K562 (cell line): Measurements from ENCODE around the gene RSBN1L. TPM values are rescaled to one million over a fixed set of nuclear protein-coding genes. Genes with fewer than 3 reads are reported as not detected.

Experiments used
- ATAC-seq: fragments of 200-7000 bp; cut with Tn5 transposase; 3 replicates; pipeline ENCODE4 v1.9.1; 2020; ENCODE audit warnings: moderate library complexity
- BruUV-seq: library from RNA; stranded (reverse); fragments of 400-500 nt; replicated peaks from 2 replicates; lab custom pipeline; 2021; lab: Mats Ljungman, UMichigan
- CTCF ChIA-PET: fragments of 300-600 bp; formaldehyde crosslinking; extraction: SDS; loops from one replicate; lab custom pipeline; 2021; ENCODE audit warnings: low intra/inter-chr PET ratio; lab: Yijun Ruan, JAX
- POLR2A ChIA-PET: fragments of 300-600, 350-650 bp; sonication (Branson Sonifier 250); formaldehyde crosslinking; extraction: SDS; loops from one replicate; lab custom pipeline; 2021; ENCODE audit warnings: antibody characterized with exemption, inconsistent platforms; lab: Yijun Ruan, JAX
- DNase-seq, 4 experiments: peaks; one replicate each; pipeline versions ENCODE4 v3.0.0 to v3.0.0-alpha.2; 2011 to 2018; ENCODE audit warnings: low spot score in 3 of 4, mixed read lengths in 3 of 4; ENCODE audit errors: extremely low read depth in 1 of 4
- FAIRE-seq: peaks from 2 replicates; lab custom pipeline; 2011; peaks lifted over from hg19 to GRCh38; lab: Jason Lieb, UNC
- H2AFZ ChIP-seq: 2 replicates; pipeline ENCODE4 v1.6.0; 2011; ENCODE audit warnings: low read depth, low read length, control low read depth, inconsistent platforms
- H3K27ac ChIP-seq: fragments of 200-600 bp; 3 replicates; pipeline ENCODE4 v1.8.0; 2011; ENCODE audit warnings: low read depth, mild to moderate bottlenecking, control low read depth, inconsistent platforms, low read length, moderate library complexity, mixed read lengths; ENCODE audit errors: extremely low read depth
- H3K27me3 ChIP-seq, 2 experiments: fragments of 300-600 bp in 1 of 2; 2 replicates in 1 of 2; 3 replicates in 1 of 2; pipeline versions ENCODE4 v1.6.0 to v1.8.0; 2011; ENCODE audit warnings: inconsistent platforms in 2 of 2, low read length in 2 of 2, mild to moderate bottlenecking in 1 of 2, mixed read lengths in 1 of 2, moderate library complexity in 1 of 2; ENCODE audit not compliant: control insufficient read depth in 2 of 2, insufficient read depth in 2 of 2
- H3K36me3 ChIP-seq: fragments of 300-600 bp; 3 replicates; pipeline ENCODE4 v1.8.0; 2011; ENCODE audit warnings: mild to moderate bottlenecking, low read length, inconsistent platforms; ENCODE audit not compliant: control insufficient read depth, insufficient read depth
- H3K4me1 ChIP-seq, 2 experiments: fragments of 200-600 bp in 1 of 2; replicated peaks in 1 of 2; 2 replicates in 1 of 2; 3 replicates in 1 of 2; pipeline versions ENCODE4 v1.5.1 to v1.8.0; 2011; ENCODE audit warnings: inconsistent platforms in 2 of 2, low read length in 2 of 2, mild to moderate bottlenecking in 1 of 2, mixed read lengths in 1 of 2, moderate library complexity in 1 of 2; ENCODE audit not compliant: control insufficient read depth in 2 of 2, insufficient read depth in 2 of 2
- H3K4me2 ChIP-seq: 2 replicates; pipeline ENCODE4 v1.6.1; 2011; ENCODE audit warnings: low read length, control low read depth, inconsistent platforms, mixed read lengths; ENCODE audit not compliant: insufficient read depth
- H3K4me3 ChIP-seq: fragments of 200-600 bp; sonication (generic), shearing (Covaris generic); 2 replicates; pipeline ENCODE4 v1.5.1; 2016; ENCODE audit warnings: control low read depth, inconsistent platforms
- H3K79me2 ChIP-seq: fragments of 200-600 bp; 3 replicates; pipeline ENCODE4 v1.8.0; 2011; ENCODE audit warnings: low read length, inconsistent platforms; ENCODE audit not compliant: control insufficient read depth, insufficient read depth
- H3K9ac ChIP-seq, 2 experiments: 2 replicates each; pipeline versions ENCODE4 v1.6.0 to v1.6.1; 2011; ENCODE audit warnings: low read depth in 2 of 2, low read length in 2 of 2, control low read depth in 1 of 2, inconsistent platforms in 1 of 2, mild to moderate bottlenecking in 1 of 2, mixed read lengths in 1 of 2; ENCODE audit not compliant: insufficient read depth in 1 of 2
- H3K9me1 ChIP-seq: one replicate; pipeline ENCODE4 v1.6.0; 2011; ENCODE audit warnings: inconsistent platforms, mild to moderate bottlenecking, low read length, moderate library complexity; ENCODE audit not compliant: control insufficient read depth, insufficient read depth
- H3K9me3 ChIP-seq: replicated peaks from 2 replicates; pipeline ENCODE4 v1.5.1; 2011; ENCODE audit warnings: low read depth, low read length, inconsistent platforms; ENCODE audit not compliant: control insufficient read depth, insufficient read depth
- H4K20me1 ChIP-seq: replicated peaks from 2 replicates; pipeline ENCODE4 v1.6.1; 2011; ENCODE audit warnings: low read length, inconsistent platforms, mixed read lengths; ENCODE audit not compliant: control insufficient read depth, insufficient read depth
- ARID3A ChIP-seq: IDR thresholded peaks from 2 replicates; pipeline ENCODE4 v1.6.1; 2012; ENCODE audit warnings: low read depth, low read length, improper control_type of control experiment, borderline replicate concordance
- ARID4B ChIP-seq: sonication (generic); formaldehyde crosslinking; IDR thresholded peaks from 2 replicates; pipeline ENCODE4 v1.8.0; 2022; ENCODE audit warnings: mild to moderate bottlenecking, missing genetic modification reagents
- C11orf30 ChIP-seq: fragments of 450-650 bp; IDR thresholded peaks from 2 replicates; pipeline ENCODE4 v1.6.1; 2016; ENCODE audit warnings: low read depth, mild to moderate bottlenecking
- CBX5 ChIP-seq: IDR thresholded peaks from 2 replicates; pipeline ENCODE4 v1.6.1; 2014; ENCODE audit warnings: low read depth, borderline replicate concordance
- CREM ChIP-seq: IDR thresholded peaks from 2 replicates; pipeline ENCODE4 v1.6.1; 2014; ENCODE audit warnings: antibody characterized with exemption, low read depth
- HMBOX1 ChIP-seq: sonication (generic); IDR thresholded peaks from 2 replicates; pipeline ENCODE4 v1.6.1; 2016
- NELFE ChIP-seq: IDR thresholded peaks from 2 replicates; pipeline ENCODE4 v1.6.1; 2011; ENCODE audit warnings: mild to moderate bottlenecking; ENCODE audit not compliant: insufficient read depth, insufficient read length
- PHB2 ChIP-seq: fragments of 450-650 bp; IDR thresholded peaks from 2 replicates; pipeline ENCODE4 v1.6.1; 2017; ENCODE audit warnings: low read depth
- RBM17 ChIP-seq: fragments of 200-400 bp; formaldehyde crosslinking; IDR thresholded peaks from 2 replicates; pipeline ENCODE4 v1.6.1; 2017; ENCODE audit warnings: low read depth, mild to moderate bottlenecking, low read length, borderline replicate concordance
- RCOR1 ChIP-seq, 2 experiments: IDR thresholded peaks; 2 replicates each; pipeline ENCODE4 v1.6.1; 2012; ENCODE audit warnings: low read depth in 2 of 2, low read length in 2 of 2, borderline replicate concordance in 1 of 2, improper control_type of control experiment in 1 of 2
- SMARCB1 ChIP-seq: IDR thresholded peaks from 2 replicates; pipeline ENCODE4 v1.6.1; 2011; ENCODE audit warnings: improper control_type of control experiment, low read depth; ENCODE audit not compliant: insufficient read length
- TAF7 ChIP-seq: fragments of 450-650 bp; IDR thresholded peaks from 2 replicates; pipeline ENCODE4 v1.6.1; 2016; ENCODE audit warnings: missing genetic modification characterization, missing compliant biosample characterization
- TBL1XR1 ChIP-seq, 2 experiments: IDR thresholded peaks; 2 replicates each; pipeline ENCODE4 v1.6.1; 2012; ENCODE audit warnings: improper control_type of control experiment in 2 of 2, low read length in 2 of 2, mild to moderate bottlenecking in 1 of 2
- TEAD1 ChIP-seq, 2 experiments: fragments of 450-650 bp in 1 of 2; sonication (generic) in 1 of 2; formaldehyde crosslinking; IDR thresholded peaks; 2 replicates each; pipeline versions ENCODE4 v1.4.0 to v1.8.0; 2020 to 2022; ENCODE audit warnings: mild to moderate bottlenecking in 2 of 2, missing genetic modification reagents in 1 of 2
- ZKSCAN1 ChIP-seq: fragments of 150-350 bp; IDR thresholded peaks from 2 replicates; pipeline ENCODE4 v1.6.1; 2016; ENCODE audit warnings: low read depth, low read length
- ZNF133 ChIP-seq: fragments of 250-450 bp; sonication (Bioruptor Pico); IDR thresholded peaks from 2 replicates; pipeline ENCODE4 v1.4.0; 2020; ENCODE audit warnings: mild to moderate bottlenecking
- WGBS: fragments of 100-300 bp; shearing (Covaris generic); methylation state at CpG from one replicate; pipeline ENCODE4 v1.1.6; 2016; ENCODE audit warnings: low coverage, mixed read lengths; ENCODE audit not compliant: insufficient coverage; ENCODE audit errors: missing lambda C conversion rate; 5-methylcytosine and 5-hydroxymethylcytosine counted together
- in situ Hi-C: fragments of 300-500 bp; cut with MboI; formaldehyde crosslinking; loops from 4 replicates; pipeline ENCODE4 v1.15.0; 2018; ENCODE audit warnings: inconsistent platforms, mixed read lengths
- intact Hi-C: fragments of 100-400 bp; cut with micrococcal nuclease; formaldehyde crosslinking; loops from 2 replicates; pipeline ENCODE4 v1.14.2; 2022
- polyA plus RNA-seq, 8 experiments: library from polyadenylated mRNA; depleted of rRNA in 4 of 8; stranded (reverse) in 5 of 8; unstranded in 3 of 8; fragments of >200 nt; fragmentation: Nextera tagmentation in 2 of 8; fragmentation: Illumina TruSeq in 1 of 8; extraction: Ambion mirVana in 2 of 8; extraction: Trizol in 1 of 8; gene quantifications; 2 replicates each; pipeline versions ENCODE4 v1.2.1 to v1.2.3, GENCODE V29; 2011 to 2014; ENCODE audit warnings: inconsistent platforms in 1 of 8, missing spikeins in 1 of 8
- total RNA-seq, 7 experiments: library from RNA; depleted of rRNA in 6 of 7; stranded (reverse); fragments of >200 nt in 6 of 7; fragmentation: Illumina TruSeq in 2 of 7; extraction: Trizol in 2 of 7; gene quantifications; 2 replicates each; pipeline versions ENCODE4 v1.2.1 to v1.2.3, GENCODE V29; 2011 to 2021; ENCODE audit warnings: low replicate concordance in 1 of 7

The RSBN1L gene
- total and polyA plus RNA-seq, 9 of the 15 experiments (the other 6 are each of a cell fraction or from before 2014, with no cell fraction given): 6.2 to 35.2 (median 20.1) TPM

GRCh38 chr7:77831953-77832352 is 135.7 kb downstream of the RSBN1L start:
- peak in 2 of 4 experiments; percentile 44 to 79 for DNase-seq
- intact Hi-C loops (loop anchor here (5.0 kb wide), 1 partner anchor 70 kb away; no protein-coding TSS in a partner anchor), in situ Hi-C loops (no loop called here)
- ChIA-PET CTCF (no interaction called here), POLR2A (interaction anchor here (0.6 to 1.7 kb wide), 5 partner anchors 11 to 327 kb away, joined by 3 to 4 read pairs (median 3); no protein-coding TSS in a partner anchor)
- Histone ChIP-seq H4K20me1 (peaks cover 13% of the 10 kb centered on the region), H3K9ac (0 out of 4 replicates have a peak overlapping the region, but pooled peaks of 1 of the 2 experiments have one; percentile 5), H3K9me1 (no peaks in the 10 kb centered on the region), H3K4me1 (peaks cover 4 to 46% of the 10 kb centered on the region in 2 experiments; a peak in 4 of 5 replicates), H3K4me3 (no peak overlapping the region), H3K4me2 (peak overlapping the region; percentile 72), H3K27me3 (no peaks in the 10 kb centered on the region), H2AFZ (no peak overlapping the region), H3K36me3 (peaks cover 10% of the 10 kb centered on the region; the same call in 2 of the 3 replicates), H3K27ac (peak overlapping the region; percentile 58; the same call in 1 of the 3 replicates), H3K9me3 (no peaks in the 10 kb centered on the region), H3K79me2 (peaks cover 90% of the 10 kb centered on the region)
- no peak for FAIRE-seq
- 0% methylated on average over 1 of the region's 1 CpG for WGBS
- BruUV-seq: no TSS peak
- ATAC-seq: peak; percentile 51
- TF ChIP-seq ARID4B (CRISPR knock-in tag): no peak
- no peak for TF ChIP-seq PHB2
- no peak for TF ChIP-seq ZKSCAN1
- TF ChIP-seq CREM: peak; percentile 35; the same call in 1 of the 2 replicates
- TF ChIP-seq ZNF133 (CRISPR knock-in tag): no peak
- TF ChIP-seq RCOR1 (IDR thresholded peaks at IDR 0.05; ENCODE audit: borderline replicate concordance in 1 of 2, low read depth in 2 of 2, low read length in 2 of 2): peak in 1 of 2 experiments; percentile 62; a peak in 2 of 4 replicates
- no peak for TF ChIP-seq RBM17
- TF ChIP-seq SMARCB1: no peak
- TF ChIP-seq ARID3A: peak; percentile 37; the same call in 1 of the 2 replicates
- TF ChIP-seq TAF7 (tag): no peak
- 0 out of 4 replicates have a peak, but pooled peaks of 1 of the 2 experiments have one; percentile 25 for TF ChIP-seq TEAD1 (CRISPR knock-in tag; IDR thresholded peaks at IDR 0.05)
- TF ChIP-seq NELFE: no peak
- 0 out of 2 replicates have a peak, but pooled peaks have one; percentile 38 for TF ChIP-seq CBX5
- no peak; the same call in 1 of the 2 replicates for TF ChIP-seq C11orf30
- no peak; a peak in 1 of 4 replicates for TF ChIP-seq TBL1XR1 (IDR thresholded peaks at IDR 0.05; ENCODE audit: low read length in 2 of 2)
- peak; percentile 32; the same call in 1 of the 2 replicates for TF ChIP-seq HMBOX1
